ENCODE data around the gene LCN10. TPM values are rescaled to one million over a fixed set of nuclear protein-coding genes. Genes with fewer than 3 reads are reported as not detected.

Gene LCN10
- total RNA-seq, 2 donors from 2014 or later: 0.91 to 1.1 TPM

GRCh38 chr9:136693135-136693489, 49.6 kb downstream of the LCN10 start:
- Histone ChIP-seq H3K4me3 (ENCODE audit: low read length) (no peak overlapping the region), H3K27me3 (ENCODE audit: control insufficient read depth, insufficient read depth, low read length, poor library complexity, severe bottlenecking) (peaks cover 5% of the 10 kb centered on the region), H3K9ac (ENCODE audit: extremely low read depth, low read length, poor library complexity, severe bottlenecking) (no peak overlapping the region), H3K9me3 (ENCODE audit: control insufficient read depth, low read length) (no peaks in the 10 kb centered on the region), H3K4me1 (ENCODE audit: control insufficient read depth, insufficient read depth, low read length) (no peaks in the 10 kb centered on the region), H3K27ac (ENCODE audit: low read depth, low read length) (no peak overlapping the region), H3K36me3 (ENCODE audit: control insufficient read depth, insufficient read depth, low read length) (no peaks in the 10 kb centered on the region)
- peak overlapping the region; percentile 17 for H3K27ac Mint-ChIP-seq
- no peaks in the 10 kb centered on the region for H3K36me3 Mint-ChIP-seq (ENCODE audit: low read depth)
- no peak for DNase-seq
- TF ChIP-seq CTCF (conservative IDR thresholded peaks at IDR 0.05): no peak
- peaks cover 6% of the 10 kb centered on the region for H3K4me1 Mint-ChIP-seq
- H3K4me3 Mint-ChIP-seq: no peak overlapping the region
- 91 to 97% methylated on average over 14 of the region's 14 CpGs for WGBS, 2 experiments (ENCODE audit: insufficient coverage in 1 of 2, insufficient read length in 1 of 2)
- no peaks in the 10 kb centered on the region for H3K9me3 Mint-ChIP-seq
- peaks cover 12% of the 10 kb centered on the region for H3K27me3 Mint-ChIP-seq (ENCODE audit: insufficient read depth)

- Histone ChIP-seq H3K9ac (ENCODE audit: extremely low read depth, low read length, poor library complexity, severe bottlenecking) (no peak overlapping the region), H3K36me3 (ENCODE audit: control insufficient read depth, insufficient read depth, low read length) (no peaks in the 10 kb centered on the region), H3K4me1 (ENCODE audit: control insufficient read depth, insufficient read depth, low read length) (no peaks in the 10 kb centered on the region), H3K27me3 (ENCODE audit: control insufficient read depth, insufficient read depth, low read length, poor library complexity, severe bottlenecking) (peaks cover 10% of the 10 kb centered on the region), H3K27ac (ENCODE audit: low read depth, low read length) (no peak overlapping the region), H3K4me3 (ENCODE audit: low read length) (no peak overlapping the region), H3K9me3 (ENCODE audit: control insufficient read depth, low read length) (no peaks in the 10 kb centered on the region)
- Mint-ChIP-seq H3K36me3 (ENCODE audit: low read depth) (no peaks in the 10 kb centered on the region), H3K27ac (peak overlapping the region; percentile 17), H3K9me3 (no peaks in the 10 kb centered on the region), H3K27me3 (ENCODE audit: insufficient read depth) (peaks cover 12% of the 10 kb centered on the region), H3K4me1 (peaks cover 4% of the 10 kb centered on the region), H3K4me3 (no peak overlapping the region)
- DNase-seq: no peak
- 91 to 96% methylated on average over 26 to 46 of the region's 46 CpGs for WGBS, 2 experiments (ENCODE audit: insufficient coverage in 1 of 2, insufficient read length in 1 of 2)
- no peak for TF ChIP-seq CTCF (conservative IDR thresholded peaks at IDR 0.05)
Observed at GRCh38 chr9:136692185-136693134, 50.3 kb downstream of the LCN10 start.

DNA sequence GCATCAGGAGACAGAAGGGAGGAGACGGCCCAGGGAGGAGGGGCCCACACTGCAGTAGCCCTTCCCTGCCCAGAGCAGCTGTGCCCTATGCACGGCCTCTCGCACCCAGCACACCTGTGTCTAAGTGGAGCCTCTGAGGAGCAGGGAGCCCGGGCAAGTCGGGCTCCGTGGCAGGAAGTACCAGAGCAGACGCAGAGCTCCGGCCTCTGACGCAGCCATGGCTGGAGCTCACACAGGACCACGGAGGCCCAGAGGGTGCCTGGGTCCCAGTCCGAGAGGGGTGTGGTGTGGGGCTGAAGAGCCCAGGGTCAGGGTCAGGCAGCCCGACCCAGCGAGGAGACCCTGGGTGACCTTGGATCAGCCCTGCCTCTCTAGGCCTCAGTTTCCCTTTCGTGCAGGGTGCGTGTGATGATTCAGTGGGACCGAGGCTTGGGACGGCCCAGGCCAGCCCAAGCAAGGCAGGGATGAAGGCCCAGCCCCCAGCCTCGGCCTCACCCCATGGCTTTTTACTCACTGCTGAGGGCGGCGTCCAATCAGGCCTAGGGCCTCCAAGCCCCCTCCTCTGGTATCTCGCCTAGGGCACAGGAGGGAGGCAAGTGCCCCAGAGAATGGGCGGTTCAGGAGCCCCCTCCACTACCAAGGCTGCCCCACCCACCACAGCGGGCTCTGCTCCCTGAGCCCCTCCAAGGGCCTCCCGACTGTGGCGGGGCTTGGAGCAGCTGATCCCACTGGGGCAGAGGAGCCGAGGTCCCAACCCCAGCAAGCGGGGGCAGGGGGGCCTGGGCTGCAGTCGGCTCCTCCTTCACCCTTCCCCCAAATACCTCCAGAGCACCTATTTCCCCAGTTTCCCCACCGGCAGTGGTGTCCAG, 51.2 kb downstream of the LCN10 start:
- no peaks in the 10 kb centered on the region for H3K36me3 ChIP-seq (ENCODE audit: control insufficient read depth, insufficient read depth, low read length)

More for the DNA sequence above, 51.2 kb downstream of the LCN10 start:
- no peak overlapping the region for H3K9ac ChIP-seq (ENCODE audit: extremely low read depth, low read length, poor library complexity, severe bottlenecking)
- H3K4me1 ChIP-seq (ENCODE audit: control insufficient read depth, insufficient read depth, low read length): no peaks in the 10 kb centered on the region
- no peak overlapping the region for H3K4me3 Mint-ChIP-seq
- no peak for TF ChIP-seq CTCF (conservative IDR thresholded peaks at IDR 0.05)
- H3K27me3 Mint-ChIP-seq (ENCODE audit: insufficient read depth): peaks cover 12% of the 10 kb centered on the region
- no peak overlapping the region for H3K27ac Mint-ChIP-seq
- peaks cover 10% of the 10 kb centered on the region for H3K27me3 ChIP-seq (ENCODE audit: control insufficient read depth, insufficient read depth, low read length, poor library complexity, severe bottlenecking)
- H3K27ac ChIP-seq (ENCODE audit: low read depth, low read length): no peak overlapping the region
- DNase-seq: no peak
- H3K4me3 ChIP-seq (ENCODE audit: low read length): no peak overlapping the region
- no peaks in the 10 kb centered on the region for H3K4me1 Mint-ChIP-seq
- H3K9me3 ChIP-seq (ENCODE audit: control insufficient read depth, low read length): no peaks in the 10 kb centered on the region
- no peaks in the 10 kb centered on the region for H3K9me3 Mint-ChIP-seq
- no peaks in the 10 kb centered on the region for H3K36me3 Mint-ChIP-seq (ENCODE audit: low read depth)
- WGBS, 2 experiments (ENCODE audit: insufficient coverage in 1 of 2, insufficient read length in 1 of 2): 75 to 86% methylated on average over 11 to 29 of the region's 29 CpGs
